Stimulated activated CD8-positive, alpha-beta memory T cell treated with anti-CD3 and anti-CD28 coated beads, Interleukin-7, amount 100 ng/mL, for 48 hours (primary cell): ENCODE results near the gene ADA.
"Not testable (repeated sequence)": the region's sequence is repeated elsewhere in the genome, so short reads cannot be mapped to it uniquely, and the experiment has no call there.

Experiments
- DNase-seq, 2 donors: peaks; one replicate each; pipeline ENCODE4 v3.0.0-alpha.2; 2020; ENCODE audit warnings: low read depth in 1 of 2; ENCODE audit errors: extremely low read depth in 1 of 2

The ADA gene

GRCh38 chr20:44651684-44652423 lies at the start of gene ADA:
ADA (minus strand) TSS chr20:44651699; CDS start chr20:44651607, 92 bp downstream.
- no peak for DNase-seq

- DNase-seq = no peak
These were observed 48.8 kb upstream of the ADA start for GRCh38 chr20:44700306-44700705.

GRCh38 chr20:44698351-44698750 lies 46.9 kb upstream of the ADA start:
- no peak for DNase-seq

GRCh38 chr20:44697041-44697440 lies 45.5 kb upstream of the ADA start:
- not testable (repeated sequence) for DNase-seq

- no peak for DNase-seq
These were observed 44.8 kb upstream of the ADA start for GRCh38 chr20:44696315-44696714.

GRCh38 chr20:44695674-44696300 lies 44.3 kb upstream of the ADA start:
- DNase-seq = no peak

GRCh38 chr20:44695295-44695673 lies 43.8 kb upstream of the ADA start:
- DNase-seq = no peak

- DNase-seq = no peak
These were observed 42.7 kb upstream of the ADA start for GRCh38 chr20:44694159-44694558.

GRCh38 chr20:44693627-44694026 lies 42.1 kb upstream of the ADA start:
- DNase-seq = no peak

GRCh38 chr20:44692932-44693480 lies 41.5 kb upstream of the ADA start:
- no peak for DNase-seq

GRCh38 chr20:44691424-44692423 lies 40.2 kb upstream of the ADA start:
- no peak for DNase-seq

GRCh38 chr20:44690781-44691423 lies 39.4 kb upstream of the ADA start:
- no peak for DNase-seq

- DNase-seq = no peak
These were observed 38.3 kb upstream of the ADA start for GRCh38 chr20:44689809-44690208.

- no peak for DNase-seq
These were observed 36.6 kb upstream of the ADA start for GRCh38 chr20:44688053-44688625.

- no peak for DNase-seq
These were observed 35.4 kb upstream of the ADA start for GRCh38 chr20:44686934-44687333.

GRCh38 chr20:44684047-44684967 lies 32.8 kb upstream of the ADA start:
- no peak for DNase-seq

- DNase-seq = peak in 1 of 2 donors; percentile 20
These were observed 32.0 kb upstream of the ADA start for GRCh38 chr20:44683263-44684046.

GRCh38 chr20:44681796-44682566 lies 30.5 kb upstream of the ADA start:
- no peak for DNase-seq
